PC-3 (cell line): Measurements from ENCODE around the gene LANCL2.

Experiments used
- EZH2 ChIP-seq: fragments of 300-600 bp; sonication (generic); IDR thresholded peaks from one replicate; pipeline ENCODE4 v1.6.1; 2017; ENCODE audit warnings: antibody characterized with exemption, mild to moderate bottlenecking, low read length; ENCODE audit not compliant: unreplicated experiment
- EZH2phosphoT487 ChIP-seq: fragments of 300-600 bp; sonication (generic); IDR thresholded peaks from 2 replicates; pipeline ENCODE4 v1.6.1; 2018; ENCODE audit warnings: mild to moderate bottlenecking, antibody characterized with exemption, low read length, borderline replicate concordance
- TF ChIP-seq, protein P1 (sequence below): fragments of 300-600 bp; sonication (generic); conservative IDR thresholded peaks from 2 replicates; pipeline ENCODE4 v1.5.1; 2017; ENCODE audit warnings: antibody characterized with exemption, low read depth, mild to moderate bottlenecking, low read length

DNA sequence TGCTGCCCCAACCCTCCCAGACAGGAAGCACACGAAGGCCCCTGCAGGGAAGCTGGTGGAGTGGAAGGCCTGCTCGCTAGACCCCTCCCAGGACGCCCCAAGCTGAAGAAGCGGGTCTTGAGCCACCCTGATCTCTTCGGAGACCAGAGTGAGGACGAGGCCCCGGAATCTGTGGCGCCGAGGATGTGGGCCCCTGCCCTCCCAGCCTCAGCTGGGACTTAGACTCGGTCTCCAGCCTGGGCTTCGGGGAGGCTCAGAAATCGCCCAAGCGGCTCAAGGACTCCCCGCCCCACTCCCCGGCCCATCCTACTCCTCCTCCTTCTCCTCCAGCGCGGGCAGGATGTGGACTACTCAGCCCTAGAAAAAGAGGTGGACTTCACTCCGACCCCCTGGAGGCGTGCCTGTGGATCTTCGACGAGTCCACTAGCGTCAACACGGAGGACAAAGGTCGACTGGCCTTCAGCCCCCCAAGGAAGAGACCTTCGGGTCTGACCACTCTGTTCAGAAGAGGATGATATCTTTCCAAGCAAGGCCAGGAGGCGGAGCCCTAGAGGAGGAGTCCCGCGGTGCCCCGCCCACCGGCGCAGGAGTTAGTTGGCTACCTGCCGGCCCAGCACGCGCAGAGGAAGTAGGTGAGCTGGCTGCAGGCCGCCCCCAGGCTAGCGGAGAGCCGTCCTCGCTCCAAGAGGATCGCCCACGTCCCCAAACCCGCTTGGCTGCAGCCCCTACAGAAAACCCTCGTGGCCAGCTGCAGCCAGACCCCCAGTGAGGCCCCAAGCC, 21.9 kb upstream of the LANCL2 start:
- TF ChIP-seq, protein P1, sequence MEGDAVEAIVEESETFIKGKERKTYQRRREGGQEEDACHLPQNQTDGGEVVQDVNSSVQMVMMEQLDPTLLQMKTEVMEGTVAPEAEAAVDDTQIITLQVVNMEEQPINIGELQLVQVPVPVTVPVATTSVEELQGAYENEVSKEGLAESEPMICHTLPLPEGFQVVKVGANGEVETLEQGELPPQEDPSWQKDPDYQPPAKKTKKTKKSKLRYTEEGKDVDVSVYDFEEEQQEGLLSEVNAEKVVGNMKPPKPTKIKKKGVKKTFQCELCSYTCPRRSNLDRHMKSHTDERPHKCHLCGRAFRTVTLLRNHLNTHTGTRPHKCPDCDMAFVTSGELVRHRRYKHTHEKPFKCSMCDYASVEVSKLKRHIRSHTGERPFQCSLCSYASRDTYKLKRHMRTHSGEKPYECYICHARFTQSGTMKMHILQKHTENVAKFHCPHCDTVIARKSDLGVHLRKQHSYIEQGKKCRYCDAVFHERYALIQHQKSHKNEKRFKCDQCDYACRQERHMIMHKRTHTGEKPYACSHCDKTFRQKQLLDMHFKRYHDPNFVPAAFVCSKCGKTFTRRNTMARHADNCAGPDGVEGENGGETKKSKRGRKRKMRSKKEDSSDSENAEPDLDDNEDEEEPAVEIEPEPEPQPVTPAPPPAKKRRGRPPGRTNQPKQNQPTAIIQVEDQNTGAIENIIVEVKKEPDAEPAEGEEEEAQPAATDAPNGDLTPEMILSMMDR = no peak
- TF ChIP-seq EZH2phosphoT487 (no peak), EZH2 (no peak)
